Peyer's patch (tissue), 4 donors: ENCODE measurements around the gene ZNF318. TPM values are rescaled to one million over a fixed set of nuclear protein-coding genes. Genes with fewer than 3 reads are reported as not detected.

ENCODE experiments used
- DNase-seq, 3 donors: peaks; one replicate each; pipeline ENCODE4 v3.0.0-alpha.2; 2017 to 2019
- H3K27ac ChIP-seq, 4 donors: fragments of 200-600 bp; sonication (generic); one replicate each; pipeline ENCODE4 v1.5.1; 2016 to 2019
- H3K27me3 ChIP-seq, 2 donors: fragments of 200-600 bp; sonication (generic); one replicate each; pipeline ENCODE4 v1.5.1; 2019
- H3K36me3 ChIP-seq, 3 donors: fragments of 200-600 bp; sonication (generic); one replicate each; pipeline ENCODE4 v1.5.1; 2016 to 2019
- H3K4me1 ChIP-seq, 4 donors: fragments of 200-600 bp; sonication (generic); one replicate each; pipeline ENCODE4 v1.5.1; 2016 to 2019
- H3K4me3 ChIP-seq, 4 donors: fragments of 200-600 bp; sonication (generic); 1 replicate in 3 of 4; 2 replicates in 1 of 4; pipeline ENCODE4 v1.5.1; 2016 to 2019; ENCODE audit warnings: mild to moderate bottlenecking in 1 of 4
- H3K9me3 ChIP-seq, 4 donors: fragments of 200-600 bp; sonication (generic); one replicate each; pipeline ENCODE4 v1.5.1; 2016 to 2019; ENCODE audit warnings: mild to moderate bottlenecking in 1 of 4
- POLR2A ChIP-seq, 2 donors: fragments of 450-650 bp; IDR thresholded peaks; one replicate each; pipeline ENCODE4 v1.5.1; 2017; ENCODE audit warnings: antibody characterized with exemption in 2 of 2, mild to moderate bottlenecking in 2 of 2, moderate library complexity in 2 of 2
- total RNA-seq, 4 donors: library from RNA; depleted of rRNA; stranded (reverse); fragments of >200 nt; gene quantifications; one replicate each; pipeline ENCODE4 v1.1.0, GENCODE V29; 2016
- TF ChIP-seq, protein P1 (sequence below), 6 experiments: fragments of 450-650 bp in 4 of 6; fragments of 200-600 bp in 2 of 6; sonication (generic) in 1 of 6; IDR thresholded peaks; one replicate each; pipeline ENCODE4 v1.5.1; 2017 to 2019; ENCODE audit warnings: antibody characterized with exemption in 6 of 6, mild to moderate bottlenecking in 3 of 6, moderate library complexity in 1 of 6

The ZNF318 gene
- total RNA-seq, 4 donors from 2014 or later, result 16.6 to 42.9 (median 24.5) TPM

DNA sequence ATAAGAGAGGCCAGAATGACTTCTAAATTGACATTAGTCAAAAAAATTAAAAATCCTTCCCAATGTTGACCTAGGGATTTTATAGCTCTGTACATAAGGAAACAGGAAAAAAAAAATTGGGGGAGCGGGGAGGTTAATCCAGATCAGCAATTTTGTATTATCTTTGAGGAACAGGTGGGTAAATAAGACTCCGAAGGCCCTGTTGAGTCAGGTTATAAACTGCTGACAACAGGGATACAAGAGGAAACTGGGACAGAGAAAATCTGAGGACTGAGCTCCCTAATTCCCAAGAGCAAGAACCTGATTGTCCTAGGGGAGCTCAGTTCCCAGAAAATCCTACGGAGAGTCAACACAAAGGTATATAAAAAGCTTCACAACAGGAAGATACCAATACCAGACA lies 34.0 kb downstream of the ZNF318 start:
- no peaks in the 10 kb centered on the region for H3K4me1 ChIP-seq
- DNase-seq, result no peak
- peaks cover 0 to 30% (median 0%) of the 10 kb centered on the region in 3 donors for H3K36me3 ChIP-seq
- no peak overlapping the region for H3K4me3 ChIP-seq
- peak overlapping the region in 1 of 4 donors; percentile 63 for H3K27ac ChIP-seq
- no peaks in the 10 kb centered on the region for H3K9me3 ChIP-seq
- TF ChIP-seq, protein P1, sequence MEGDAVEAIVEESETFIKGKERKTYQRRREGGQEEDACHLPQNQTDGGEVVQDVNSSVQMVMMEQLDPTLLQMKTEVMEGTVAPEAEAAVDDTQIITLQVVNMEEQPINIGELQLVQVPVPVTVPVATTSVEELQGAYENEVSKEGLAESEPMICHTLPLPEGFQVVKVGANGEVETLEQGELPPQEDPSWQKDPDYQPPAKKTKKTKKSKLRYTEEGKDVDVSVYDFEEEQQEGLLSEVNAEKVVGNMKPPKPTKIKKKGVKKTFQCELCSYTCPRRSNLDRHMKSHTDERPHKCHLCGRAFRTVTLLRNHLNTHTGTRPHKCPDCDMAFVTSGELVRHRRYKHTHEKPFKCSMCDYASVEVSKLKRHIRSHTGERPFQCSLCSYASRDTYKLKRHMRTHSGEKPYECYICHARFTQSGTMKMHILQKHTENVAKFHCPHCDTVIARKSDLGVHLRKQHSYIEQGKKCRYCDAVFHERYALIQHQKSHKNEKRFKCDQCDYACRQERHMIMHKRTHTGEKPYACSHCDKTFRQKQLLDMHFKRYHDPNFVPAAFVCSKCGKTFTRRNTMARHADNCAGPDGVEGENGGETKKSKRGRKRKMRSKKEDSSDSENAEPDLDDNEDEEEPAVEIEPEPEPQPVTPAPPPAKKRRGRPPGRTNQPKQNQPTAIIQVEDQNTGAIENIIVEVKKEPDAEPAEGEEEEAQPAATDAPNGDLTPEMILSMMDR (IDR thresholded peaks at IDR 0.05), result no peak
- TF ChIP-seq POLR2A (IDR thresholded peaks at IDR 0.05), result no peak
- no peaks in the 10 kb centered on the region for H3K27me3 ChIP-seq

DNA sequence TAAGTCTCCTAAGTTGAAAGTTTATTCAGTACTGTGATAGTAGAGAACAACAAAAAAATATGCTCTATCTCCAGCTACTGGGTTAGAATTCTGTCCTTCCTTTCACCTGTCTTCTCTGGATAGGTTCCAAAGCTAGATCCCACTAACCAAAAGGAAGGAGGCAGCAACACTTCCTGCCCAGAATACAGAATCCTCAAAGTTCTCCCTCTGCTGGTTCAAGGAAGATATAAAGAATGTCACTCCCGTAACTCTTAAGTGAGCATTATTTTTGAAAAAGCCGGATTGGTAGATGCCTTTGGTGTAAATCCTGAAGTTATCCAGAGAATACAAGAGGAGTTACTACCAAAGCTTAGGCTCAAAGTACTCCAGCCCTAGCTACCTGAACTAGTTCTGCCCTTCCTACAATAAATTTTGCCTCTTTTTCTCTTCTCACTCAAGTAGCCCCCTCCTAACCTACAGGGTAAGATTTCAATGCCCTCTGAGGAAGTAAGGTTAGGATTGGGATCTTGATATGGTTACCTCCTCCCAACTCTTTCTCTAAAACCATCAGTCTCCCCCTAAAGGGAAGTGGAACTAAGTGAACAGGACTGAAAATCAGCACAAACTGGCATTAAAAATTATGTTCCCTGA lies 34.9 kb downstream of the ZNF318 start:
- Histone ChIP-seq H3K4me1 (no peaks in the 10 kb centered on the region), H3K27ac (peak overlapping the region in 2 of 4 donors; percentile 11 to 32), H3K36me3 (peaks cover 0 to 22% (median 0%) of the 10 kb centered on the region in 3 donors), H3K27me3 (no peaks in the 10 kb centered on the region), H3K4me3 (no peak overlapping the region), H3K9me3 (no peaks in the 10 kb centered on the region)
- no peak for DNase-seq
- no peak for TF ChIP-seq POLR2A (IDR thresholded peaks at IDR 0.05)
- TF ChIP-seq, protein P1 (IDR thresholded peaks at IDR 0.05), result peak; percentile 18 to 80 (median 59)

DNA sequence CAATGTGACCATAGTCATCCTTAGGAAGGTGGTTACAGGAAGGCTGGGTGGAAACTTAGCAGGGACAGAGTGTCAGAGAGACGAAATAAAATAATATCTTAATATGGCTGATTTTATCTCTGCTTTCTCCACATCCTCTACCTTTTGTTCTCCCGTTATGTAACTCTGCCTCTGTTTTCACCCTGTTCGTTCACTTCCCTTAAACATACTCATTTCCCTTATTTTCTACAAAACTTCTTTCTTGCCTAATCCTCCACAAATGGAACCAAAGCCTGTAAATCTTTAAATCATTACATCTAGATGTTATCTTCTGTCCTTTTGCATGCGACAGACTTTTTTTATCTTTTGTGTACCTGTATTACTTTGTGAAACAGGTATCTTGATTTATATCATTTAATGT lies 37.6 kb downstream of the ZNF318 start:
- DNase-seq, result no peak
- H3K27ac ChIP-seq, result no peak overlapping the region
- H3K4me1 ChIP-seq, result no peaks in the 10 kb centered on the region
- H3K9me3 ChIP-seq, result no peaks in the 10 kb centered on the region
- H3K4me3 ChIP-seq, result no peak overlapping the region
- TF ChIP-seq POLR2A (IDR thresholded peaks at IDR 0.05), result no peak
- TF ChIP-seq, protein P1 (IDR thresholded peaks at IDR 0.05), result no peak
- no peaks in the 10 kb centered on the region for H3K27me3 ChIP-seq
- H3K36me3 ChIP-seq, result no peaks in the 10 kb centered on the region

DNA sequence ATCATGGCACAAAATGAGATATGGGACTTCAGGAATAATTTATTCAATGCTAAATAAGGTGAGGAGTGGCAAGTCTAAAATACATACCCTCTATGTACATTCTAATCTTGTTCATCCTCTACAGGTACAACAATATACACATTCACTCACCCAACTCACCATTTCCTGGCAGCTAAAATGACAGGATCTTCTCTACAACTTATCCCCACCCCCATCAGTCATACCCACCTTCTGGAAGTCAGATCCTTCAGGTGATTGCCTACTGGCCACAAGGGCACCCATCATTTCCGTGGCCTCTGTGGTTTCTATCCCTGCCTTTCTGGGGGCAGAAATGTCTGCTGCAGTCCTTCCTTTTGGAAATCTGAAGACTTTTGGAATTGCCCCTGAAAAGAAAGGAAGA lies 38.0 kb downstream of the ZNF318 start:
- TF ChIP-seq POLR2A (IDR thresholded peaks at IDR 0.05), result no peak
- TF ChIP-seq, protein P1 (IDR thresholded peaks at IDR 0.05), result no peak
- H3K27me3 ChIP-seq, result no peaks in the 10 kb centered on the region
- no peaks in the 10 kb centered on the region for H3K36me3 ChIP-seq
- no peak overlapping the region for H3K4me3 ChIP-seq
- no peaks in the 10 kb centered on the region for H3K4me1 ChIP-seq
- H3K27ac ChIP-seq, result no peak overlapping the region
- DNase-seq, result no peak
- no peaks in the 10 kb centered on the region for H3K9me3 ChIP-seq

DNA sequence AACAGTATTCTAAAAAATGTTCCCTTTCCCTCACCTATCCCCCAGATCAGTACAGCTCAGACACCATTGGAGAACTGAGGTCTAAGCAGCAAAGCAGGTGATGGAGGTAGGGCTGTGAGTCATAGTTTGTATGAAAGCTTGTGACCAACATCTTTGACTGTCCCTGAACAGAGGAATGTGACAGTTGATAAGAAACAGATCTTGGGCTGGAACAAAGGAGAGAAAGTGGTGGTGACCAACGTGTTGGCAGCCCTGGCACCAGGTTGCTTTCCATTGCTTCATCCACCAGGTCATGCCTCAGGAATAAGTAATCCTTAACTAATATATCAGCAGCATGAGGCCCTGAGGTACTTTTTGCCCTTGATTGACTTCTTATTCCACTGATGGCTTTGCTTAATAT lies 40.9 kb downstream of the ZNF318 start:
- no peak for DNase-seq
- no peak overlapping the region for H3K27ac ChIP-seq

DNA sequence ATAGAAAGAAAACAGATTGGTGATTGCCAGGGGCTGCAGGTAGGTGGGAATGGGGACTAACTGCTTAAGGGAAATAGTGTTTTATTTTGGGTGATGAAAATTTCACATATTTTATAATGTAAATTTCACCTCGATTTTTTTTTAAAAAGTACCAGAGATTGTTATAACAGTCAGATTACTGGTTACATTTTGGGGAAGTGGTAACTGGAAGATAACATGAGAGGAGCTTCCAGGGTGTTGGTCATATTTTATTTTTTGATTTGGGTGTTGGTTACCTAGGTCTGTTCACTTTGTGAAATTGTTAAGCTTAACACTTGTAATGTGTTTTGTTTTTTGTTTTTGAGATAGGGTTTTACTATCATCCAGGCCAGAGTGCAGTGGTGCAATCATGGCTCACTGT lies 43.6 kb downstream of the ZNF318 start:
- TF ChIP-seq, protein P1 (IDR thresholded peaks at IDR 0.05), result no peak
- TF ChIP-seq POLR2A (IDR thresholded peaks at IDR 0.05), result no peak
- H3K4me1 ChIP-seq, result no peaks in the 10 kb centered on the region
- no peak overlapping the region for H3K4me3 ChIP-seq
- DNase-seq, result no peak
- no peak overlapping the region for H3K27ac ChIP-seq
- H3K36me3 ChIP-seq, result no peaks in the 10 kb centered on the region
- no peaks in the 10 kb centered on the region for H3K9me3 ChIP-seq
- no peaks in the 10 kb centered on the region for H3K27me3 ChIP-seq

More for the DNA sequence above, 40.9 kb downstream of the ZNF318 start:
- Histone ChIP-seq H3K9me3 (no peaks in the 10 kb centered on the region), H3K4me1 (no peaks in the 10 kb centered on the region), H3K27me3 (no peaks in the 10 kb centered on the region), H3K4me3 (no peak overlapping the region), H3K36me3 (no peaks in the 10 kb centered on the region)
- TF ChIP-seq POLR2A (IDR thresholded peaks at IDR 0.05), result no peak
